Measurements from ENCODE around the gene APOL5. TPM values are rescaled to one million over a fixed set of nuclear protein-coding genes. Genes with fewer than 3 reads are reported as not detected.
A peak's percentile ranks its signal among the peaks of the same experiment; 100 is the strongest.
"Not testable (repeated sequence)": the region's sequence is repeated elsewhere in the genome, so short reads cannot be mapped to it uniquely, and the experiment has no call there.

APOL5 gene
- total RNA-seq, 1 donor from 2014 or later: not detected

DNA sequence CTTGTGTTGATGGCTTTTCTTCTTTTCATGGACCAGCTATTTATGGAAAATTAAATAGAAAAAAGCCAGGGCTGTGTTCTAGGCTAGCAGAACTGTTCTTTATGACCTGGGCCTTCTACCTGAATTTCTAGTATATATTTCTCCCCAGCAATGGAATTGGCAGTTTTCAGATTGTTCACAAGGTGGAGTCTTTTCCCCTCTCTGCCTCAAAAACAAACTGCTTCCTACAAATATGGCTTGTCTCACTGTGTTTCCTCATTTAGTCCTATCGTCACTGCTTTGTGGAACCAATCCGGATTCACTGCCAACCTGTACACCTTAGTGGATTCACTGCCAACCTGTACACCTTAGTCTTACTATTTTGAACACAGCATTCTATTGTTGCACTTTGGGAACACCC lies 5.0 kb upstream of the APOL5 start:
- ATAC-seq: no peak

DNA sequence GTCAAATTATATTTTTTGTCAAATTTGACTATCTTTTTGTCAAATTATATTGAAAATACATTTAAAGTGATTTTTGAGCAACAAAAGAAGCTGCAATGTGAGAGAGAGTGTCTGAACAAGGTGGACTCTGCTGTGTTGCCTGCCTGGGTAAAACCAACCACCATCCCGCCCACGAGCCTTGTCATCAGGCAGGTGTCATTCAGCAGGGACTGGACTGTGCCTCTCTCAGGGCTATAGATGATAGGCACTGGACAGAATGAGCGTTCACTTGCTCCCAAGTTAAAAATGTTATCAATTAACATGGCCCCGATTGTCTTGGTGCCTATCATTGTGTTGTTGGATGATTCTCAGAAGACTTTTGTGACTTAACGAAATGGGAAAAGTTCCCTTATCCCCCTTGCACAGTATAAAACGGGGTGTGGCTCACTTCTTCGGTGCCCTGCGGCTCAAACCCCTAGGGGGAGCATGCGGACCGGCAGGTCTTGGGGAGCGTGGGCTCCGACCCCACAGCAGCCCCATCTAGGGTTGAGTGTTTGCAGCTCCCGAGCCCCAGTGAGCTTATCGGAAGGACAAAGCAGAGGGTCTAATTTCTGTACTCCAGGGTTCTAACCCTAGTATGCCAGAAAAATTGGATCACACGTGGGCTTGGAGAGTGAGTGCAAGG lies 1.7 kb downstream of the APOL5 start:
- ATAC-seq: no peak

DNA sequence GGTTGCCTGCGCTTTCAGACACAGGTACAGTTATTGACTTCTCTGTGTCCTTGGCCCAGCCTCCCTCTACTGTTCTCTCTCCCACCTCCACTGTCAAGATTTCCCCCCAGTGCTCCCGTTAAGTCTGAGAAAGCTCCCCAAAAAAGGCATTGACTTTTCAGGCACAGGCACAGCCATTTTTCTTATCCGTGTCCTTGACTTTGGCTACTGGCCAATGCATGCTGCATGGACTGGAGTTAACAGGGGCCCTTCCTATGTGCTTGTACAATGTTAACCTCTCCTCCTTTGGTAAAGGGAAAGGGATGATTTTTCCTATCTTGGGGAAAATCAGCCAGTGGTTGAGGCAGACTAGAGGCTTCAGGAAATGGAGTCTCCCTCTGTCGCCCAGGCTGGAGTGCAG lies 4.3 kb downstream of the APOL5 start:
- ATAC-seq: no peak

DNA sequence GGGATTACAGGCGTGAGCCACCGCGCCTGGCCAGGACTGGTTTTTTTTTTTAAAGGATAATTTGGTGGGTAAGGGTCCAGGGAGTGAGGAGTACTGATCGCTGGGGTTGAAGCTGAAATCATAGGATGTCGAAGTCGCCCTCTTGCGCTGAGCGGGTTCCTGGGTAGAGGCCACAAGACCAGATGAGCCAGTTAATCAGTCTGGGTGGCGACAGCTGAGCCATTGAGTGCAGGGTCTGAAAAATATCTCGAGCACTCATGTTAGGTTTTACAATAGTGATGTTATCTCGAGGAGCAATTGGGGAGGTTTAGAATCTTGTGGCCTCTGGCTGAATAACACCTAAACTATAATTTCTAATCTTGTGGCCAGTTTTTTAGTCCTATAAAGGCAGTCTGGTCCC lies 7.8 kb downstream of the APOL5 start:
- ATAC-seq: no peak

DNA sequence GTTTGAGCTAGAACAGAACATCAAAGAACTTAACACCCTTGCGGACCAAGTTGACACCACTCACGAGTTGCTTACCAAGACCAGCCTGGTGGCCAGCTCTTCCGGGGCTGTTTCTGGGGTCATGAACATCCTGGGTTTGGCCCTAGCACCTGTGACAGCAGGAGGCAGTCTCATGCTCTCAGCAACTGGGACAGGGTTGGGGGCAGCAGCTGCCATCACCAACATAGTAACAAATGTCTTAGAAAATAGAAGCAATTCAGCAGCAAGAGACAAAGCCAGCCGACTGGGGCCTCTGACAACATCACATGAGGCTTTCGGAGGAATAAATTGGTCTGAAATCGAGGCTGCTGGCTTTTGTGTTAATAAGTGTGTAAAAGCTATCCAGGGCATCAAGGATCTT lies 8.7 kb downstream of the APOL5 start:
- no peak for ATAC-seq

DNA sequence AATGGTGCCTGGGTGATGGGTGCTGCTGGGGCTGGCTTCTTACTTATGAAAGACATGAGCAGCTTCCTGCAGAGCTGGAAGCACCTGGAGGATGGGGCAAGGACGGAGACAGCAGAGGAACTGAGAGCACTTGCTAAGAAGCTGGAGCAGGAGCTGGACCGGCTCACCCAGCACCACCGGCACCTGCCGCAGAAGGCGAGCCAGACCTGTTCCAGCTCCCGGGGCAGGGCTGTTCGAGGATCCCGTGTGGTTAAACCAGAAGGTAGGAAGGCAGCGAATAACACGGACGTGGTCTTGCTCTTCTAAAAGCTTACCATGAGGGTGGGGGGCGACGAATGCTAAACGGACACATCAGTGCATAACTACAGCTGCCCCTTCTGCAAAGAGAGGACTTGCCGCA lies 9.3 kb downstream of the APOL5 start:
- no peak for ATAC-seq

DNA sequence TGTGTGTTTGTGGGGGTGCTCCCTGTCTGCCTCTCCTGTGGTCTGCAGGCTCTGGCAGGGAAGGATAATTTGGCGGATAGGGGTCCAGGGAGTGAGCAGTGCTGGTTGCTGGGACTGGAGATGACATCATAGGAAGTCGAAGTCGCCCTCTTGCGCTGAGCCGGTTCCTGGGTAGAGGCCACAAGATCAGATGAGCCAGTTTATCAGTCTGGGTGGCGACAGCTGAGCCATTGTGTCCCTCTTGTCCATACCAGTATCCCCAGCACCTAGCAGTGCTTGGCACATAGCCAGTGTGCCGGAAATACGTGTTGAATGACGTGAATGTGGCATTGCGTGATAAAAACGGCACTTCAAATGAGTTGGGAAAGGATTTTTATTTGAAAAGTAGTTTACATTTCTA lies 9.8 kb downstream of the APOL5 start:
- no peak for ATAC-seq

DNA sequence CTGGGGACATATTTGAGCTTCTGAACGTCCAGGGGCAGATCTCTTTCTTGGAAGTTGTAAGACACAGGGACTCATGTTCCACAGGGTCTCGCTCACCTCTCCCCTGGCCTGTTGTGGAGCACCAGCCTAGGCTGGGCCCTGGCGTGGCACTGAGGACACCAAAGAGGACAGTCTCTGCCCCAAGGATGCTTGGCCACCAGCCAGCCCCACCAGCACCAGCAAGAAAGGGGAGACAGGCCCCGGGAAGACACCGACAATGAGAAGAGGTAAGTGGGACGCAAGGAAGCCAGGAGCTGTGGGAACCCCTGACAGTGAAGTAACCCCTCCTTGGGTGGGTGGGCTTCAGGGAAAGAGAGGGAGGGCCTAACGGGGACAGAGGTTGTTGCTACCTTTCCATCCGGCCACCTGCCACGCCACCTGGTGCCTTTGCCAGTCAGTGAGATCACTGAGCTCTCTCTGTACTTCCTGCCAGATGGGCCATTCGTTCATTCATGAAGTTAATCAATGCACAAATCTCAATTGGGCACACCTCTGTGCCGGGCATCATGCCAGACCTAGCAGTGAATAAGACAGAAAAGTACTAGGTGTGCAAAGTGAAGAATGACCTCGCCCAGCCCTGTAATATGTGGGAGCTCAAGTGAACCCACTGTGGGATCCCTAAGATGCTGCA lies 11.1 kb downstream of the APOL5 start:
- ATAC-seq: peak; percentile 75

DNA sequence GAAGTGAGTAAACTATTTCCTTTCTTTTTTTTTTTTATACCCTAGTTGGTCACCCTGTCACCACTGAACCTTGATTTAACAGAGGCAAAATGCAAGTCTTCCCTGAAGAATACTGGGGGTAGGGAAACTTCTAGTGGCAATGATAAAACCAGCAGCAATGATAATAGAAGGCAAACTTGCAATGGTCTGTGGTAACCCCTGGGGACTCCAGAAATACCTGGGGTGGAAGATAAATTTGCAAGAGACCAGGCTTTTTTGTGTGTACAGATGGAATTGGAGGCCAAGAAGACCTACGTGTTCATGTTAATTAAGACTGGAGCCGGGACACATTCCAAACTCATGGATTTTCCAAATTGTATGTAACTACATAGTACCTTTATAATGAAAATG lies 11.6 kb downstream of the APOL5 start:
- no peak for ATAC-seq

DNA sequence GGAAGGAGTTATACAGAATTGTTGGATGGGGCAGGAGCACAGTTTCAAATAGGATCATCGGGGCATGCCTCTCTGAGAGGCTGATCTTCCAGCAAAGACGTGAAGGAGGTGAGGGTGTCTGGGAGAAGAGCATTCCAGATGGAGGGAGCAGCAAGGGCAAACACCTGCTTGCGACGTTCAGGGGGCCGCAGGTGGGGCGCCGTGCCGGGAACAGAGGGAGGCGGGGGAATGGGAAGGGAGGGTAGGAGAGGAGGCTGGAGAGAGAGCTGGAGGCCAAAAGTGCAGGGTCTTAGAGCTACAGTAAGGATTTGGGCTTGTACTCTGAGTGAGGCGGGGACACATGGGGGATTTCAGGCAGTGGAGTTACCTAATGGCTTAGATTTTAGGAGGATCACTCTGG lies 13.6 kb downstream of the APOL5 start:
- ATAC-seq: no peak

DNA sequence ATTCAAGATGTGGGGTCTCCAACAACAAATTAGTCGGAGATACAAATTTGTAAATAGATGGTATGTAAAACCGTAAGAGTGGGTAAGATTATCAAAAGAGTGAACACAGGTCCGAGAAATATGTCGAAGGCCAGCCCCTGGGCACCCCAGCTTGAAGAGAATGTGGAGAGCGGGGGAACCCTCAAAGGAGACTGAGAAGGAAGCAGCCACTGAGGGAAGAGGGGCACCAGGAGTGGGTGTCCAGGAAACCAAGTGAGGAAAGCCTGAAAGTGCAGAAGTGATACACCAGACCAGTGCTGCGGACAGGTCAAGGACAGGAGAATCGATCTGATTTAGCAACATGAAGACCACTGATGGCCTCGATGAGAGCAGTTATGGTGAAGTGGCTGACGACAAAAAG lies 14.4 kb downstream of the APOL5 start:
- ATAC-seq: no peak

DNA sequence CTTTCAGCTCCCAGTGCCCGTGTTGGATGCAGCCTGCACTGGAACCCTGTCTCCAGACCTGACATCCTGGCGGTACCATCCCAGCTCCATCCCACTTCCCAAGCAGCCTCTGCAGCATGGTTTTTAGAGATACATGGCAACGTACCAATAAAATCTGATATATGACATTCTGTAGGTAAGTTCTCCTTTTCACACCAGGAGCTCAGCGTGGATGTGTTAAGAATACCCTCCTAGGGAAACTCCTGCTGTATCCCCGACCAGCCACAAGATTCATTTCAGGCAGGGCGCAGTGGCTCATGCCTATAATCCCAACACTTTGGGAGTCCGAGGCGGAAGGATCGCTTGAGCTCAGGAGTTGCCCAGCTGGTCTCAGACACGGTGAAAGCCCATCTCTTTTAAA lies 15.4 kb downstream of the APOL5 start:
- no peak for ATAC-seq

DNA sequence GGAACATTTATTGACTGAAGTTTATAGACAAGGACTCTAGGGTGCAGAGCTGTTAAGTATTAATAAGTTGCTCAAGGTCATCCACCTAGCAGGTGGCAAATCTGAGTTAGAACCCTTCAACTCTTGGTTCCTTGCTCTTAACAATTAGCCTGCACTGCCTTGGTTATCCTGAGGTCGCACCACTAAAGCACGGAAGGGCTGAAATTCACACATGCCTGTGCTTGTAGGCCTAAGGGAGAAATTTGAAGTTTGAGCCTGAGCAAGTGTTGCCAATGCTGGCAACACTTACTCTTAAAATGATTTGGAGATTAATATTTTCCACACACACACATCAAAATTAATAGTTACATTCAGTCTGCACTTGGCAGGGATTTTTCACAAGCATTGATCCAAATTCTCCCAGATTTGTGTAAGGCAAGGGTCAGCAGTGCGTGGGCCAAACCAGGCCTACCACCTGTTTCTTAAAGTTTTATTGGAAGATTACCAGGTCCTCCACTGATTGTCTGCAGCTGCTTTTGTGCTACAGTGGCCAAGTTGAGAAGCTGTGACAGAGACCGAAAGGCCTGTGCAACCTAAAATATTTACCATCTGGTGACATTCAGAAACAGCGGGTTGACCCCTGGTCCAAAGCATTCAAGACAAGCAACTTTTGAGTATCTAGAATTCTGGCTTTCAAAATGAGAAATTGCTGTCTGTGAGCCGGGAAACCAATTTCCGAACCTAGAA lies 16.3 kb downstream of the APOL5 start:
- peak; percentile 31 for ATAC-seq

DNA sequence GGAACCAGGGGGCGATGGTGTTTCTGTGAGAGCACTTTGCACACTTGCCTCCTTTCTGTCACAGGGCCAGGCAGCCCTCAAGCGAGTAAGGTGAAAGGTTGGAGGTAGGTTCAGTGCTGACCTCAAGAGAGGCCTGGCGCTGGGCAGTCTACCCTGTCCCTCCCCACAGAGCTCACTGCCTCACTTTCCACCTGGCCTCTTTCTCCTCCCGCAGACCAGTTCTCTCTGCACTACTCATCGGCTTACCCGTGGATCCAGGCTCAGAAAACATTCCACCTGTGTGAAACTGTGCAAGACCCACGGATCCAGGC lies 16.8 kb downstream of the APOL5 start:
- ATAC-seq: no peak

DNA sequence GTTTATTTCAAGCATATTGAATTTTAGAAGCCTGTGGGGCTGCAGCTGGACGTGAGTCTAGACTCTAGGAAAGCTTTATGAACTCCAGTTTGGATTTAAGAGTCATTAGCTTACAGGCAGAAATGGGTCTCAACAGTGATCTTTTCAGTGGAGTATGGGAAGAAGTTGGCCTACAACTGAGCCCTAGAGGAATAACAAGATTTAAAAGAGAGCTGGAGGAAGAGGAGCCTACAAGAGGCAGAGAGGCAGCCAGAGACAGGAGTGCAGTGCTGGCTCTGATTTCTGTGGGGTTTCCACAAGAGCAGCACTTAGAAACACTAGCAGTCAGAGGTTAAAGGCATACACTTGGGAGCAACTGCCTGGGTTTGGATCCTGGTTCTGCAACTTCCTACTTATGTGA lies 17.9 kb downstream of the APOL5 start:
- no peak for ATAC-seq

DNA sequence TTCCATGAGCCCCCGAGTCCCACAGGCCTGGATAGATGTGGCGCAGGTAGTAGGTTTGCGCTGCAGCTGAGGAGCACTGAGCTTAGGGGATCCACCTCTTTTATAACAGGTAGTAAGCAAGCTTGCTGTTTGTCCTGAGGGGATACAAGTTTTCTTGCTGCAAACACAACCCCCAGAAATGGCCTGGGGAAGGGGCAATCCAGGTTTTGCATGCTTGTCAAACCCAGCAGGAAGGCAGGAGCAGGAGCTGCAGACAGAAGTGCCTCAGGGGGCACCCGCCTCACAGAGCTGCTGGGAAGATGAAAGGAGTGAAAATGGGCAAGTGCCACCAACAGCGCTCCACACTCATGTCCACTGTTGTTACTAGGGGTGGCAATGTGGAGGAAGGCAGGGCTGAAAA lies 18.5 kb downstream of the APOL5 start:
- no peak for ATAC-seq

DNA sequence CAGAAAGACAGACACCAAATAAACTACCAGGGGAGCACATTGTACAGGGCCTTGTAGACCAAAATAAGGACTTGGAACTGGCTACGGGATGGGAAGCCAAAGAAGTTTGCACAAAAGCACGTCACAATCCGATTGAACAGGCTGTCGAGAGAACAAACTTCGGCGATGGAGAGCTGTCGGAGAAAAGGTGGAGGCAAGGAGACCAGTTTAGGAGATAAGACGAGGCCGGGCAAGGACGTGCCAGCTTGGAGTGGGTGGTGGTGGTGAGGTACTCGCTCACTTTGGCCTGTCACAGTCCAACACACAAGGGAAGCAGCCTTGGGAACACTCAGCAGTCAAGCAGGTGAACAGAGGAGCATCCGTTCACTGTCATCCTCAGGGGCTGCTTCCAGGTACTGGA lies 19.0 kb downstream of the APOL5 start:
- no peak for ATAC-seq

DNA sequence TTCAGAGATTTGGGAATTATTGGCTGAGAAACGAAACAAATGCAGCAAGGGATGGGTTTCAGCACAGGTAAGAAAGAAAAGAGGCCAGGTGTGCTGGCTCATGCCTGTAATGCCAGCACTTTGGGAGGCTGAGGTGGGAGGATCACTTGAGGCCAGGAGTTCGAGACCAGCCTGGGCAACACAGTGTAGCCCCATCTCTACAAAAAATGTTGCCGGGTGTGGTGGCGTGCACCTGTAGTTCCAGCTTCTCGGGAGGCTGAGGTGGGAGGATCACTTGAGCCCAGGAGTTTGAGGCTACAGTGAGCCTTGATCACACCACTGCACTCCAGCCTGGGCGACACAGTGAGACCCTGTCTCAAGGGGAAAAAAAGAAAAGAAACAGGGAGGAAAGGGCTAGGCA lies 20.2 kb downstream of the APOL5 start:
- not testable (repeated sequence) for ATAC-seq

DNA sequence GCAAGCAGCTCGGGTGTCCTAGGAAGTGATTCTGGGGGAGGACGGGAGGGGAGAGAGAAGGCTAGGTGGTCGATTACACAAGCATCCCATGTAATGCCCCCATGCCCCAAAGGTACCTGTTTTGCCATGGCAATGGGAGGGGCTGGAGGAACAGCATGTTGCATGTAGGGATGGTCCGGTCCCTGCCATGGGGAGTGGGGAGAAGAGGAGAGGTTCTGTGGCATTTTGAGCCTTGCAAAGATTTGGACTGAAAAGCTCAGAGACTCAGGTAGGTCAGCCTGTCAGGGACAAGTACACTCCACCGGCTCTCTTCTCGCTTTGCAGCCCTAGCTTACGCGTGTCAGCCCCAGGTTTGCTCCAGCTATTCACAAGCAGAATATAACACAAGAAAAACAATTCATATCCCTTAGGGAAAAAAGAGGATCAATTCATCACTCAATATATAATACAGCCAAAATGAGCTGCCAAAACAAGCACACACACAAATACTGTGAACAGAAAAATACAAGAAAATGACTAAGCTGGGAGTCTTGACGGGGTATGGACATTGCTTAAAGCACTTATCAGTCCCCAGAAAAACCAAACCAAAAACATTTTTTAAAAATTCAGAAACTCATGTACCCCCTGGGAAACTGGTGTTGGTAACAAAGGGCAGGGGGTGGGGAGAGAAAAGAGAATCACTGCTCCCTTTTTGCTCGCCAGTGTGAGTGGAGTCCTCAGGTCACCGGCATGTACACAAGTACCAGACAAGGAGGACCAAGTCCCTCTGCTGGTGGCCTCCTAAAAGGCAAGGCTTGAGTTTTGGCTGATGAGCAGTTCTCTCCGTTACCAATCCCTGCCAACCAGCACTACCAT lies 21.6 kb downstream of the APOL5 start:
- peak; percentile 27 for ATAC-seq

DNA sequence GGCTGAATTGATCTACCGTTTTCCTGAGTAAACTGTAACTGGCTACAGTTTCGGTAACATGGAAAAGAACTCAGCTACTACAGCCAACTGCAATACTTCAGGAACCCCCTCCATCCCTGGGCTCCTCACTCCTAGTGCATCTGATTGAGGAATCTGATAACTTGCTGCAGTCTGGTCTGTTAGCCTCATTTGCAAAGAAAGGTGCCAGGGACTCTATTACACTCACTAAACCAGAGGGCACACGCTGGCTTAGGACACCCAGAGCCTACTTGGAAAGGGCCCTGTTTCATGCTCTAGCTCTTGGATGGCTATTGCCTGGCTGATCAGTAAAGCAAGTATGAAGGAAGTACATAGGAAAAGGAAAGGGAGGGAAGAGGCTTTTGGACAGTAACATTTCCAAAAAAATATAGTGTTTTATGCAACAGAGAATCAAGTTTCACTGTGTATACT lies 22.3 kb downstream of the APOL5 start:
- no peak for ATAC-seq

DNA sequence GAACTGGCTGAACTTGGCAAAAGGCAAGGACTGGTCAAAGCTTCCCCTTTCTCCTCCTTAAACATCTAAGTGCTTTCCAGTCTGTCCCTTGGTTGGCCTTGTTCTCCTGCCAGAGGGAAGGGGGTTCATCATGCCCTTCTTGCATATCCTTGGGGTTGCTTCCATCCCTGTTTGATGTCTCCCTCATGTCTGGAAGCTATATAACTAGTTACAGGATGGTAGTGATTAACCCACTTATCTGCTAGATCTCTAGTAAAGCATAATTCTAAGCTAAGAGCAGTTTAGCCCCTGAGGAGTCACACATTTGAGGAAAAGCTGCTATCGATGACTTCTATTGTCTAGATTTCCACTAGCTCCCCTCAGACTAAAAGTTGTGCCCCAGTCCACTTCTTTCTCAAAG lies 22.9 kb downstream of the APOL5 start:
- no peak for ATAC-seq

DNA sequence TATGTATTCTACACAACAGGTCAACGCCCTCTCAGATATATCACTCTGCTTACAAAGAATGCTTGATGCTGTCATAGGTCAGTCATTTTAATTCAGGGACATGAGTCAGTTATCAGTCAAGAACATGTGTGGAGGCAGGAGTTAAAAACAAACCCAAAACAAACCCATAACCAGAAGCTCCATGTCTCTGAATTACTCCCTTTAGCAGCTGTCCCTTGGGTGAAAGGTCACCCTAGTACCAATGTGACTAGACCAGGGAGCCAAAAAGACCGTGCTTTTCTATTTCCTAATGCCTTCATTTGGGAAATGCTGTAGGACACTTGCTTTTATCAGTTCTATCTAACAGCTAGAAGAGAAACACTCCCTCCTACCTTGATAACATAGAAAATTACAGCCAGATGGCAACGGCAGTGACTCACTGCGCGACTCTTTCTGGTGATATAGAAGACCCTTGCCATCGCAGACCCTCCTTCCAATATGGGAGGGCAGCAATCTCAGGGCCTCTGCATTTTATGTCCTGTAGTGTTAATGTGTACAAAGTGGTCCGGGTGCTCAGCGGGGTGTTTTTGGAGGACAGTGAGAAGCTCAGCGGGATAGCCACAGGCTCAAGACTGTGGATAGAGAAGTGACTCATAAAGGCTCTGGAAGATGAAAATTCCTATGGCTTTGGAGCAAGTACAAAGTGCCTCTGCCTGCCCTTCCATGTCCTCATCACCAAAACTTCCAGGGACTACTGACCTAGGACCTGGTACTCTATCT lies 24.8 kb downstream of the APOL5 start:
- ATAC-seq: peak; percentile 54
